Ovary (tissue), 3 donors: ENCODE measurements around the gene KCNK4.

Experiments
- CTCF ChIP-seq, 3 donors: fragments of 450-650 bp in 2 of 3; fragments of 200-600 bp in 1 of 3; IDR thresholded peaks; one replicate each; pipeline versions ENCODE4 v1.5.1 to v1.8.0; 2016 to 2022; ENCODE audit warnings: antibody characterized with exemption in 3 of 3, mild to moderate bottlenecking in 1 of 3
- EP300 ChIP-seq: sonication (generic); formaldehyde crosslinking; IDR thresholded peaks from one replicate; pipeline ENCODE4 v1.6.1; 2017; ENCODE audit warnings: antibody characterized with exemption
- POLR2A ChIP-seq: fragments of 450-650 bp; IDR thresholded peaks from one replicate; pipeline ENCODE4 v1.6.1; 2017; ENCODE audit warnings: antibody characterized with exemption, mild to moderate bottlenecking, moderate library complexity
- donor health status: DM: no; HTN: no; CAD: no.

DNA sequence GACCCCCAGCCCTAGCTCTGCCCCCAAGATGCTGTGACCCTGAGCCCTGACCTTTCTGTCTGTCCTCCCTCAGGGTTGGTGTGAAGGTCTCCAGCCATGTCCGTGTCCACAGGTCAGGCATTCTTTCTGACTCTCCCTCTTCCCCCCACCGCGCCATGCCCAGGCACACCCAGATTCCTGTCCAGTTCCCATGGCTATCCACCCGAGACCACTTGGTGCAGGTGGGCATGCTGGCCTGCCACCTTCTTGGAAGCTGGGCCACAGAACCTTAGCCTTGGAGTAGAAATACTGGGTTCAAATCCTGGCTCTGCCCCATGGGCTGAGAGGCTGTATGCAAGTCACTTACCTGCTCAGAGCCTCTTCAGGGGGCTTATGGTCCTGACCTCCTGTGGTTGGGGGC is 42.1 kb upstream of the KCNK4 start:
- TF ChIP-seq CTCF (IDR thresholded peaks at IDR 0.05), result no peak
- no peak for TF ChIP-seq EP300
- TF ChIP-seq POLR2A, result no peak
